Endodermal cell (in vitro differentiated cells): ENCODE results near the gene NFAT5. TPM values are rescaled to one million over a fixed set of nuclear protein-coding genes. Genes with fewer than 3 reads are reported as not detected.

Experiments used
- DNase-seq: peaks from one replicate; pipeline ENCODE4 v3.0.0-alpha.2; 2017
- H3K27ac ChIP-seq: 2 replicates; pipeline ENCODE4 v1.5.1; 2013; ENCODE audit warnings: mild to moderate bottlenecking, low read depth, low read length, moderate library complexity
- H3K27me3 ChIP-seq: 2 replicates; pipeline ENCODE4 v1.6.1; 2013; ENCODE audit warnings: mild to moderate bottlenecking, low read length, moderate library complexity; ENCODE audit not compliant: insufficient read depth, control insufficient read depth, poor library complexity, severe bottlenecking
- H3K36me3 ChIP-seq: 2 replicates; pipeline ENCODE4 v1.7.0; 2013; ENCODE audit warnings: mild to moderate bottlenecking, low read length, moderate library complexity; ENCODE audit not compliant: control insufficient read depth, insufficient read depth
- H3K4me1 ChIP-seq: one replicate; pipeline ENCODE4 v1.7.0; 2013; ENCODE audit warnings: low read length; ENCODE audit not compliant: control insufficient read depth, insufficient read depth
- H3K4me3 ChIP-seq: 2 replicates; pipeline ENCODE4 v1.5.1; 2013; ENCODE audit warnings: mild to moderate bottlenecking, low read length, moderate library complexity
- H3K9ac ChIP-seq: 2 replicates; pipeline ENCODE4 v1.6.1; 2013; ENCODE audit warnings: mild to moderate bottlenecking, low read length, moderate library complexity; ENCODE audit not compliant: poor library complexity, severe bottlenecking; ENCODE audit errors: extremely low read depth
- H3K9me3 ChIP-seq: 2 replicates; pipeline ENCODE4 v1.6.1; 2013; ENCODE audit warnings: mild to moderate bottlenecking, low read length, moderate library complexity; ENCODE audit not compliant: control insufficient read depth
- H3K27ac Mint-ChIP-seq: 2 replicates; pipeline ENCODE4 v1.8.0; 2020; ENCODE audit warnings: mixed read lengths
- H3K27me3 Mint-ChIP-seq: 2 replicates; pipeline ENCODE4 v1.8.0; 2021; ENCODE audit warnings: mild to moderate bottlenecking, mixed read lengths; ENCODE audit not compliant: insufficient read depth
- H3K36me3 Mint-ChIP-seq: 2 replicates; pipeline ENCODE4 v1.8.0; 2020; ENCODE audit warnings: low read depth, mixed read lengths
- H3K4me1 Mint-ChIP-seq: 2 replicates; pipeline ENCODE4 v1.8.0; 2020; ENCODE audit warnings: mixed read lengths
- H3K4me3 Mint-ChIP-seq: 2 replicates; pipeline ENCODE4 v1.8.0; 2020; ENCODE audit warnings: mild to moderate bottlenecking, moderate library complexity, mixed read lengths
- H3K9me3 Mint-ChIP-seq: 2 replicates; pipeline ENCODE4 v1.8.0; 2020; ENCODE audit warnings: mild to moderate bottlenecking, mixed read lengths
- CTCF ChIP-seq: fragments of 200-600 bp; sonication (generic); conservative IDR thresholded peaks from 2 replicates; pipeline ENCODE4 v1.5.0; 2021; ENCODE audit warnings: antibody characterized with exemption, mild to moderate bottlenecking
- WGBS, 2 experiments: methylation state at CpG; one replicate each; pipeline versions ENCODE4 v1.1.5 to v1.1.7; 2013; ENCODE audit warnings: missing lambda C conversion rate in 2 of 2, mixed read lengths in 1 of 2; ENCODE audit not compliant: insufficient coverage in 1 of 2, insufficient read length in 1 of 2; 5-methylcytosine and 5-hydroxymethylcytosine counted together
- total RNA-seq, 2 donors: library from RNA; stranded (reverse); fragmentation: NEBNext Ultra II Directional in 1 of 2; extraction: Animal tissue kit (Norgen Biotek cat#: 25700) in 1 of 2; gene quantifications; 2 replicates in 1 of 2; 3 replicates in 1 of 2; pipeline ENCODE4 v1.2.1, GENCODE V29; 2021

The NFAT5 gene
- total RNA-seq, 2 donors from 2014 or later, result 38.8 to 40.3 TPM

GRCh38 chr16:69699915-69700314 lies 134.1 kb downstream of the NFAT5 start:
- Histone ChIP-seq H3K9me3 (no peaks in the 10 kb centered on the region), H3K9ac (no peak overlapping the region), H3K27me3 (no peaks in the 10 kb centered on the region), H3K36me3 (peaks cover 86% of the 10 kb centered on the region), H3K27ac (no peak overlapping the region), H3K4me1 (no peaks in the 10 kb centered on the region), H3K4me3 (no peak overlapping the region)
- no peaks in the 10 kb centered on the region for H3K27me3 Mint-ChIP-seq
- no CpG with 5 or more reads among the region's 1 CpG for WGBS, 2 experiments
- TF ChIP-seq CTCF, result no peak
- no peak overlapping the region for H3K27ac Mint-ChIP-seq
- no peaks in the 10 kb centered on the region for H3K9me3 Mint-ChIP-seq
- no peak for DNase-seq
- no peaks in the 10 kb centered on the region for H3K4me1 Mint-ChIP-seq
- H3K4me3 Mint-ChIP-seq, result no peak overlapping the region
- peaks cover 29% of the 10 kb centered on the region for H3K36me3 Mint-ChIP-seq

- Mint-ChIP-seq H3K27me3 (no peaks in the 10 kb centered on the region), H3K36me3 (peaks cover 22% of the 10 kb centered on the region), H3K4me1 (no peaks in the 10 kb centered on the region), H3K27ac (no peak overlapping the region), H3K4me3 (no peak overlapping the region), H3K9me3 (no peaks in the 10 kb centered on the region)
- Histone ChIP-seq H3K9ac (no peak overlapping the region), H3K36me3 (peaks cover 73% of the 10 kb centered on the region), H3K4me1 (no peaks in the 10 kb centered on the region), H3K27ac (no peak overlapping the region), H3K9me3 (no peaks in the 10 kb centered on the region), H3K27me3 (no peaks in the 10 kb centered on the region), H3K4me3 (no peak overlapping the region)
- TF ChIP-seq CTCF, result no peak
- no peak for DNase-seq
Measured at GRCh38 chr16:69701452-69701851, 135.7 kb downstream of the NFAT5 start.

DNA sequence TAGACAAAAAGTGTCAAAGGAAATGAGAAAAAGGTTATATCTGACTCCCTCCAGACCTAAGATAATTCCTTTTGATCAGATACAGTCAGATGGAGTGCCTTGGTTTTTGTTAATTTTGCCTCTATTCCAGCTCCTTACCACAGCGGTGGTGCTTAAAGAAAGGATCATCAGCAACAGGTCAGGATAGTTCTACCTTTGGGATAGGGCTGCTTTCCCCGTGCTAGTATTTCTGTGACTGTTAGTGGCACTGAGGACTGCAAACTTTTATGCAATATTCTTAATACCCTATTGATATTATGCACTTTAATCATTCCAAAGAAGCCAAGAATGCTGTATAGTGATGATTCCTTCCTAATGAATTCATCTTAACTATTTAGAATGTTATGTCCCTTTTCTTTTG lies 136.1 kb downstream of the NFAT5 start:
- no peak for DNase-seq
- Histone ChIP-seq H3K27me3 (no peaks in the 10 kb centered on the region), H3K36me3 (peaks cover 73% of the 10 kb centered on the region), H3K9me3 (no peaks in the 10 kb centered on the region), H3K9ac (no peak overlapping the region), H3K4me1 (no peaks in the 10 kb centered on the region), H3K27ac (no peak overlapping the region), H3K4me3 (no peak overlapping the region)
- WGBS, 2 experiments, result 86 to 88% methylated on average over 1 to 2 of the region's 2 CpGs
- Mint-ChIP-seq H3K27ac (no peak overlapping the region), H3K36me3 (peaks cover 20% of the 10 kb centered on the region), H3K4me1 (no peaks in the 10 kb centered on the region), H3K27me3 (no peaks in the 10 kb centered on the region), H3K9me3 (no peaks in the 10 kb centered on the region), H3K4me3 (no peak overlapping the region)
- no peak for TF ChIP-seq CTCF
